K562 (cell line): ENCODE results near the gene SCAMP3. TPM values are rescaled to one million over a fixed set of nuclear protein-coding genes. Genes with fewer than 3 reads are reported as not detected.
A peak's percentile ranks its signal among the peaks of the same experiment; 100 is the strongest.

Experiments used
- ATAC-seq: fragments of 200-7000 bp; cut with Tn5 transposase; 3 replicates; pipeline ENCODE4 v1.9.1; 2020; ENCODE audit warnings: moderate library complexity
- BruUV-seq: library from RNA; stranded (reverse); fragments of 400-500 nt; replicated peaks from 2 replicates; lab custom pipeline; 2021; lab: Mats Ljungman, UMichigan
- CTCF ChIA-PET: fragments of 300-600 bp; formaldehyde crosslinking; extraction: SDS; loops from one replicate; lab custom pipeline; 2021; ENCODE audit warnings: low intra/inter-chr PET ratio; lab: Yijun Ruan, JAX
- POLR2A ChIA-PET: fragments of 300-600, 350-650 bp; sonication (Branson Sonifier 250); formaldehyde crosslinking; extraction: SDS; loops from one replicate; lab custom pipeline; 2021; ENCODE audit warnings: antibody characterized with exemption, inconsistent platforms; lab: Yijun Ruan, JAX
- DNase-seq, 4 experiments: peaks; one replicate each; pipeline versions ENCODE4 v3.0.0 to v3.0.0-alpha.2; 2011 to 2018; ENCODE audit warnings: low spot score in 3 of 4, mixed read lengths in 3 of 4; ENCODE audit errors: extremely low read depth in 1 of 4
- FAIRE-seq: peaks from 2 replicates; lab custom pipeline; 2011; peaks lifted over from hg19 to GRCh38; lab: Jason Lieb, UNC
- H2AFZ ChIP-seq: 2 replicates; pipeline ENCODE4 v1.6.0; 2011; ENCODE audit warnings: low read depth, low read length, control low read depth, inconsistent platforms
- H3K27ac ChIP-seq: fragments of 200-600 bp; 3 replicates; pipeline ENCODE4 v1.8.0; 2011; ENCODE audit warnings: low read depth, mild to moderate bottlenecking, control low read depth, inconsistent platforms, low read length, moderate library complexity, mixed read lengths; ENCODE audit errors: extremely low read depth
- H3K27me3 ChIP-seq, 2 experiments: fragments of 300-600 bp in 1 of 2; 2 replicates in 1 of 2; 3 replicates in 1 of 2; pipeline versions ENCODE4 v1.6.0 to v1.8.0; 2011; ENCODE audit warnings: inconsistent platforms in 2 of 2, low read length in 2 of 2, mild to moderate bottlenecking in 1 of 2, mixed read lengths in 1 of 2, moderate library complexity in 1 of 2; ENCODE audit not compliant: control insufficient read depth in 2 of 2, insufficient read depth in 2 of 2
- H3K36me3 ChIP-seq: fragments of 300-600 bp; 3 replicates; pipeline ENCODE4 v1.8.0; 2011; ENCODE audit warnings: mild to moderate bottlenecking, low read length, inconsistent platforms; ENCODE audit not compliant: control insufficient read depth, insufficient read depth
- H3K4me1 ChIP-seq, 2 experiments: fragments of 200-600 bp in 1 of 2; replicated peaks in 1 of 2; 2 replicates in 1 of 2; 3 replicates in 1 of 2; pipeline versions ENCODE4 v1.5.1 to v1.8.0; 2011; ENCODE audit warnings: inconsistent platforms in 2 of 2, low read length in 2 of 2, mild to moderate bottlenecking in 1 of 2, mixed read lengths in 1 of 2, moderate library complexity in 1 of 2; ENCODE audit not compliant: control insufficient read depth in 2 of 2, insufficient read depth in 2 of 2
- H3K4me2 ChIP-seq: 2 replicates; pipeline ENCODE4 v1.6.1; 2011; ENCODE audit warnings: low read length, control low read depth, inconsistent platforms, mixed read lengths; ENCODE audit not compliant: insufficient read depth
- H3K4me3 ChIP-seq: fragments of 200-600 bp; sonication (generic), shearing (Covaris generic); 2 replicates; pipeline ENCODE4 v1.5.1; 2016; ENCODE audit warnings: control low read depth, inconsistent platforms
- H3K79me2 ChIP-seq: fragments of 200-600 bp; 3 replicates; pipeline ENCODE4 v1.8.0; 2011; ENCODE audit warnings: low read length, inconsistent platforms; ENCODE audit not compliant: control insufficient read depth, insufficient read depth
- H3K9ac ChIP-seq, 2 experiments: 2 replicates each; pipeline versions ENCODE4 v1.6.0 to v1.6.1; 2011; ENCODE audit warnings: low read depth in 2 of 2, low read length in 2 of 2, control low read depth in 1 of 2, inconsistent platforms in 1 of 2, mild to moderate bottlenecking in 1 of 2, mixed read lengths in 1 of 2; ENCODE audit not compliant: insufficient read depth in 1 of 2
- H3K9me1 ChIP-seq: one replicate; pipeline ENCODE4 v1.6.0; 2011; ENCODE audit warnings: inconsistent platforms, mild to moderate bottlenecking, low read length, moderate library complexity; ENCODE audit not compliant: control insufficient read depth, insufficient read depth
- H3K9me3 ChIP-seq: replicated peaks from 2 replicates; pipeline ENCODE4 v1.5.1; 2011; ENCODE audit warnings: low read depth, low read length, inconsistent platforms; ENCODE audit not compliant: control insufficient read depth, insufficient read depth
- H4K20me1 ChIP-seq: replicated peaks from 2 replicates; pipeline ENCODE4 v1.6.1; 2011; ENCODE audit warnings: low read length, inconsistent platforms, mixed read lengths; ENCODE audit not compliant: control insufficient read depth, insufficient read depth
- CCNT2 ChIP-seq: IDR thresholded peaks from 2 replicates; pipeline ENCODE4 v1.6.1; 2011; ENCODE audit warnings: borderline replicate concordance, low read depth, mild to moderate bottlenecking, moderate library complexity, mixed read lengths, low read length; ENCODE audit not compliant: insufficient read length; ENCODE audit errors: extremely low read depth
- GATAD2A ChIP-seq: fragments of 450-650 bp; IDR thresholded peaks from 2 replicates; pipeline ENCODE4 v1.6.1; 2017
- GTF2E2 ChIP-seq: fragments of 200-800 bp; sonication (Bioruptor generic); IDR thresholded peaks from 2 replicates; pipeline ENCODE4 v1.6.1; 2016; ENCODE audit warnings: missing genetic modification characterization, missing compliant biosample characterization
- IRF9 ChIP-seq: fragments of 450-650 bp; IDR thresholded peaks from 2 replicates; pipeline ENCODE4 v1.6.1; 2016; ENCODE audit warnings: missing biosample characterization, missing genetic modification characterization
- MBD1 ChIP-seq: fragments of 250-450 bp; sonication (Bioruptor Pico); IDR thresholded peaks from 2 replicates; pipeline ENCODE4 v1.8.0; 2022; ENCODE audit warnings: inconsistent platforms
- NKRF ChIP-seq: fragments of 450-650 bp; IDR thresholded peaks from 2 replicates; pipeline ENCODE4 v1.6.1; 2016; ENCODE audit warnings: borderline replicate concordance
- NR1H2 ChIP-seq: sonication (generic); formaldehyde crosslinking; IDR thresholded peaks from 2 replicates; pipeline ENCODE4 v1.4.0; 2020; ENCODE audit warnings: mild to moderate bottlenecking, missing genetic modification reagents
- TAL1 ChIP-seq: fragments of 450-650 bp; IDR thresholded peaks from 2 replicates; pipeline ENCODE4 v1.6.1; 2016; ENCODE audit warnings: mild to moderate bottlenecking
- THAP7 ChIP-seq: fragments of 250-450 bp; sonication (Bioruptor Pico); IDR thresholded peaks from 2 replicates; pipeline ENCODE4 v1.5.0; 2021
- ZBTB26 ChIP-seq: fragments of 450-650 bp; formaldehyde crosslinking; IDR thresholded peaks from 2 replicates; pipeline ENCODE4 v1.4.0; 2022; ENCODE audit warnings: missing genetic modification characterization
- ZFX ChIP-seq: sonication (generic); formaldehyde crosslinking; IDR thresholded peaks from 2 replicates; pipeline ENCODE4 v1.8.0; 2022; ENCODE audit warnings: mild to moderate bottlenecking, missing genetic modification reagents, moderate library complexity
- ZNF263 ChIP-seq: sonication (generic); formaldehyde crosslinking; IDR thresholded peaks from 2 replicates; pipeline ENCODE4 v1.8.0; 2022; ENCODE audit warnings: mild to moderate bottlenecking, missing genetic modification reagents, borderline replicate concordance
- ZNF436 ChIP-seq: fragments of 250-450, 450-650 bp; sonication (Bioruptor Pico); formaldehyde crosslinking; IDR thresholded peaks from 2 replicates; pipeline ENCODE4 v1.7.0; 2020; ENCODE audit warnings: mild to moderate bottlenecking
- ZNF668 ChIP-seq: fragments of 250-450 bp; sonication (Bioruptor Pico); IDR thresholded peaks from 2 replicates; pipeline ENCODE4 v1.8.0; 2022; ENCODE audit warnings: mild to moderate bottlenecking, inconsistent platforms
- WGBS: fragments of 100-300 bp; shearing (Covaris generic); methylation state at CpG from one replicate; pipeline ENCODE4 v1.1.6; 2016; ENCODE audit warnings: low coverage, mixed read lengths; ENCODE audit not compliant: insufficient coverage; ENCODE audit errors: missing lambda C conversion rate; 5-methylcytosine and 5-hydroxymethylcytosine counted together
- in situ Hi-C: fragments of 300-500 bp; cut with MboI; formaldehyde crosslinking; loops from 4 replicates; pipeline ENCODE4 v1.15.0; 2018; ENCODE audit warnings: inconsistent platforms, mixed read lengths
- intact Hi-C: fragments of 100-400 bp; cut with micrococcal nuclease; formaldehyde crosslinking; loops from 2 replicates; pipeline ENCODE4 v1.14.2; 2022
- polyA plus RNA-seq, 8 experiments: library from polyadenylated mRNA; depleted of rRNA in 4 of 8; stranded (reverse) in 5 of 8; unstranded in 3 of 8; fragments of >200 nt; fragmentation: Nextera tagmentation in 2 of 8; fragmentation: Illumina TruSeq in 1 of 8; extraction: Ambion mirVana in 2 of 8; extraction: Trizol in 1 of 8; gene quantifications; 2 replicates each; pipeline versions ENCODE4 v1.2.1 to v1.2.3, GENCODE V29; 2011 to 2014; ENCODE audit warnings: inconsistent platforms in 1 of 8, missing spikeins in 1 of 8
- total RNA-seq, 7 experiments: library from RNA; depleted of rRNA in 6 of 7; stranded (reverse); fragments of >200 nt in 6 of 7; fragmentation: Illumina TruSeq in 2 of 7; extraction: Trizol in 2 of 7; gene quantifications; 2 replicates each; pipeline versions ENCODE4 v1.2.1 to v1.2.3, GENCODE V29; 2011 to 2021; ENCODE audit warnings: low replicate concordance in 1 of 7

SCAMP3 gene
- total and polyA plus RNA-seq, 9 of the 15 experiments (the other 6 are each of a cell fraction or from before 2014, with no cell fraction given) = 14.2 to 131 (median 86.1) TPM

- WGBS = 2% methylated on average over 24 of the region's 44 CpGs
- BruUV-seq = TSS peak; percentile 77
- in situ Hi-C loops = no loop called here
- TF ChIP-seq MBD1 (CRISPR knock-in tag) (no peak), ZNF668 (CRISPR knock-in tag) (no peak), ZFX (CRISPR knock-in tag) (peak; percentile 50), GATAD2A (no peak), ZNF263 (CRISPR knock-in tag) (no peak), ZBTB26 (CRISPR knock-in tag) (0 out of 2 replicates have a peak, but pooled peaks have one; percentile 9), GTF2E2 (tag) (no peak), NKRF (0 out of 2 replicates have a peak, but pooled peaks have one; percentile 8), NR1H2 (CRISPR knock-in tag) (no peak), TAL1 (no peak), ZNF436 (CRISPR knock-in tag) (no peak), IRF9 (no peak), THAP7 (CRISPR knock-in tag) (no peak), CCNT2 (no peak)
These were observed 10.5 kb upstream of the SCAMP3 start for GRCh38 chr1:155272466-155273342.

More at GRCh38 chr1:155272466-155273342, 10.5 kb upstream of the SCAMP3 start:
- DNase-seq (peak in 1 of 4 experiments; percentile 34), FAIRE-seq (peak; percentile 15), ATAC-seq (peak; percentile 62)
- intact Hi-C loops = loop anchor here (1.0 kb wide), 1 partner anchor 10 kb away; the partner anchor contains the start of gene SCAMP3
- H3K4me2 ChIP-seq = peak overlapping the region; percentile 100
- peaks cover 48% of the 10 kb centered on the region for H3K79me2 ChIP-seq
- ChIA-PET POLR2A (interaction anchor here (0.6 to 4.7 kb wide), 9 partner anchors 8 to 672 kb away, joined by 3 to 22 read pairs (median 3); partner anchors contain the start of genes RUSC1 and SCAMP3), CTCF (no interaction called here)
- no peaks in the 10 kb centered on the region; the same call in 1 of the 2 replicates for H4K20me1 ChIP-seq
- peaks cover 17 to 23% of the 10 kb centered on the region in 2 experiments; a peak in 4 of 5 replicates for H3K4me1 ChIP-seq
- peaks cover 49% of the 10 kb centered on the region for H3K36me3 ChIP-seq
- peak overlapping the region; percentile 85 for H3K27ac ChIP-seq
- peak overlapping the region; percentile 93 for H3K4me3 ChIP-seq
- H3K9me1 ChIP-seq = no peaks in the 10 kb centered on the region
- H3K9me3 ChIP-seq = no peaks in the 10 kb centered on the region
- peak overlapping the region; percentile 83 for H2AFZ ChIP-seq
- no peaks in the 10 kb centered on the region for H3K27me3 ChIP-seq
- H3K9ac ChIP-seq = peak overlapping the region; percentile 90 to 92
